ENCODE results near the gene CATSPERE.
A peak's percentile ranks its signal among the peaks of the same experiment; 100 is the strongest.

CATSPERE gene

DNA sequence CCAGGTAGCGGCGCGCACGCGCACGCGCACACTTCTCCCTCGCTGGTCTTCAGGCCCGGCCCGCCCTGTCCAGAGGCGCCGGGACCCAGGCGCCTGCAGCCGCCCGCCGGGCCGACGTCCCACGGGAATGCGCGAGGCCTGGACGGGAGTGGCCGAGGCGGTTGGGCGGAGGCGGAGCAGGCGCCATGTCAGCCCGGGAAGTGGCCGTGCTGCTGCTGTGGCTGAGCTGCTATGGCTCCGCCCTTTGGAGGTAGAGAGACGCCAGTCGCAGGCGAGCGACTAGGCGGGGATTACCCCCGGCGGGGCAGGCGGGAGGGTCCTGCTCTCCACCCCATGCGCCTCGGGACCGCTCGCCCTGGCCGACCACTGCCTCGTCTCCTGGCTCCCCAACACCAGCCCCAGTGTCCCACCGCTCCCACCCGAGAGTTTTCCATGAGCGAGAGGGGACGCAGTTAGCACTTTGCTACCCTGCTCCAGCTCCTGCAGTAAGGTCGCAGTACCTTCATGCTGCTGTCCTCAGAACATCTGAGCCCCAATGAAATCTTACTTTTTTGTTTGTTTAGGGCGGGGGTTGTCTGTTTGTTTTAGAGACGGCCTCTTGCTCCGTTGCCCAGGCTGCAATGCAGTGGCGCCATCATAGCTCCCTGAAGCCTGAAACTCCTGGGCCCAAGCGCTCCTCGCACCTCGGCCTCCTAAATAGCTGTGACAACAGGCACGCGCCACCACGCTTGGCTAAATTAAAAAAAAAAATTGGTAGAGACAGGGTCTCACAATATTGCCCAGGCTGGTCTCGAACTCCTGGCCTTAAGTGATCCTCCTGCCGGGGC lies at the start of gene CATSPERE:
CATSPERE (plus strand) TSS at position 29 of the 827 bp plus-strand sequence; CDS start at position 186, 157 bp downstream.
- DNase-seq (ENCODE audit: low read depth) = peak; percentile 60

DNA sequence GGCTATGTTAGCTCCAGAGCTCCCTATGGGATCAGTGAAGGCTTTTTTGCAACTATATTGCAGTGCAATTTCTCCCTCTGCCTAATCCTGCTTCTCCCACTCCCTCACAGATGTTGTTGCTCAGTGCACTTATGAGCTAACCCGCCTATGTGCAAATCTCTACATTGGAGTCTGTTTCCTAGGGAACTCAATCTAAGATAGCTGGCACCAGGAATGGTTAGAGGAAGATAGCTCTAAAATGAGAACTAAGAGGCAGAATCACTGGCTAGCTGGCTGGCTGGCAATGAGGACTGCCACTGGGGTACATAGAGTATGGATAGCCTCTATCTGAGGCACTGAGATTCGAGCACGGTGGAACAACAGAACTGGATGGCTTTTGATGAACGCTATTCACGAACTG lies 48.9 kb upstream of the CATSPERE start:
- DNase-seq (ENCODE audit: low read depth) = no peak

DNA sequence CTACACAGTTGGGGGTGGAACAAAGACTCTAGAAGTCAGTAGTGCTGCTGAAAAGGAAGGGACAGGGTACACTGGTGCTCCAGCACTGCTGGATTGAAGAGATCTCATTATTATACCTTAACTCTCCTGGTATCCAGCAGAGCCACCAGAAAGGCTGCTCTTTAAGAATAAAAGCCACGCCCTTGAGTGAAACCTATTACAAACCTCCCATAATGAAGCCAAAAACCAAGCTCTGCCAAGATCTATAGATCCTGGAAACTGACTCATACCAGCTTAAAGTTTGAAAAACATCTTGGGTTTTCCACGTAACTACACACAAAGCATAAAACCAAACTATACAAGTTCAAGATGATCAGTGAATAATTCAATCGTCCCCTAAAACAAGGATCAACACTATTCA lies 47.3 kb upstream of the CATSPERE start:
- no peak for DNase-seq (ENCODE audit: low read depth)

DNA sequence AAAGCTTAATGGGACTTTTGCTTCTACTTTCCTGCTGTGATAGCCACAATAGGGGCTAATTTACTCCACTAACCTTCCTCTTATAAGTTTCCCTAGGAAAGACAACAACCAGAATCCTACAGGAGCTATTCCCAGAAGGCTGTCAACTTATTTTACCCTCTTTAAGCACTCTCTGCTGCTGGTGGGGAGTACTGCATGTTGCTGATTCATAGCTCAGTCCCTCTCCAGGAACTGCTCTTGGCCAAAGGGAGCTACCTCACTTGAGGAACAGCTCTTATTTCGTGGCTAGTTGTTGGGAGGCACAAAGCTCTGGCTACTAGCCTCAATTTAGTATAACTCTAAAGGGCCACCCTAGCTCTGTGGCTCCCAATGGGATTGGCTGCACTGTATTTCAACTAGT lies 46.5 kb upstream of the CATSPERE start:
- peak; percentile 81 for DNase-seq (ENCODE audit: low read depth)

DNA sequence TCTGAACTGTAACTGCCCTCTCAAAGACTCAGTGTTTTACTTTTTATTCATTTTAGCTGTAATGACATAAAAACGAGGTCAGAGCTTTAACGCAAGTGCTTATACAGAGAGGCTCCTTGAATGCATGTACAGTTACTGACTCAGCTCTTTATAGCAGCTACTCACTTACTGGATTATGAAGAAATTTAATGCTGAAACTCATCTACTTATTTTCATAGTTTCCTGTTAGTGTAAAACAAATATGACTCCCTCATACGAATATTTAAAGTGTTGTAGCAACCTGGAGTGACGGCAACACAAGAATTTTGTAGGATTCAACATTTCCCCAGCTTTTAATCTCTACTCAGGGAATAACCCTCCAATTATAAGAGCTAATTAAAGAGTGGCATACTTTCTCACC lies 42.0 kb upstream of the CATSPERE start:
- DNase-seq (ENCODE audit: low read depth) = no peak

- DNase-seq (ENCODE audit: low read depth) = no peak
Measured at GRCh38 chr1:244422174-244422573, 38.9 kb upstream of the CATSPERE start.

GRCh38 chr1:244424649-244425334 lies 36.3 kb upstream of the CATSPERE start:
- DNase-seq (ENCODE audit: low read depth) = no peak

DNA sequence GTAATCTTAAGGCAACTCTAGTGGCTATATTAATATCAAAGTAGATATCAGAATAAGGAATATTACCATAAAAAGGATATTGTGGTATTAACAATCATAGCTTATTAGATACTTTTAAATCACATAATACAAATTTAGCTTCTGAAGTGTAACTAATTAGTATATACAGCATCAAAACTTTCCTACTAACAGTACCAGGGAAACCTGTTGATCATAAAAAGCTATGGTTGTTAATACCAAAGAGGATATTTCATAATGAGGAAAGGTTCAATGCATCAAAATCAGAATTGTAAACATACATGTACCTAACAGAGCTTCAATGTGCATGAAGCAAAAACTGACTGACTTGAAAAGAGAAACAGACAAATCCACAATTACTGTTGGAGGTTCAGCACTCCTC lies 33.4 kb upstream of the CATSPERE start:
- no peak for DNase-seq (ENCODE audit: low read depth)

GRCh38 chr1:244429818-244430217 lies 31.3 kb upstream of the CATSPERE start:
- no peak for DNase-seq (ENCODE audit: low read depth)

GRCh38 chr1:244431166-244431565 lies 29.9 kb upstream of the CATSPERE start:
- no peak for DNase-seq (ENCODE audit: low read depth)

DNA sequence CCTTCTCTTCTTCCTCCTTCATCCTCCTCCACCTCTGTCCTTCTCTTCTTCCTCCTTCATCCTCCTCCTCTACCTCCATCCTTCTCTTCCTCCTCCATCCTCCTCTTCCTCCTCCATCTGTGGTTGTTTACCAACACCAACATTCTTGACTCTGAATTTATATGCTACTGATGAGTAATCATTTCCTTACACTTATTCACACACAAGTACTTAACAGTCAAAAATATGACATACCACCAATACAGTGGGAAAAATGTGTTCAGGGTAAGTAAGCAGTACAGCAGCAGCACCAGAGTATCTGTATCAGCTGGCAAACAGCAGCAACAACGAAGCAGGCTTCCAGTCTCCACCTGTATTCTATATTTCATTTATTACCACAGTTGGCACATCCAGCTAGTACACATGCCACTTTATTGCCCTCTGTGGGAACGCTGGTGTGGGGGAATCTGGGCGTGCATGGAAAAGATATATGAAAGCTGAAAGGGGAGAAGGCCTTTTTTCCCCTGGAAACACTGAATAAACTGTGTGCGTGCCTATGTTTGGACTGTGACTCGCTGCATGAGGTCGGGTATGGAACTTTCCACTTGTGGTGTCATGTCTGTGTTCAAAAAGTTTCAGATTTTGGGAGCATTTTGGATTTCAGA lies 25.4 kb upstream of the CATSPERE start:
- peak; percentile 82 for DNase-seq (ENCODE audit: low read depth)

- DNase-seq (ENCODE audit: low read depth) = no peak
Measured at GRCh38 chr1:244436336-244437085, 24.6 kb upstream of the CATSPERE start.

DNA sequence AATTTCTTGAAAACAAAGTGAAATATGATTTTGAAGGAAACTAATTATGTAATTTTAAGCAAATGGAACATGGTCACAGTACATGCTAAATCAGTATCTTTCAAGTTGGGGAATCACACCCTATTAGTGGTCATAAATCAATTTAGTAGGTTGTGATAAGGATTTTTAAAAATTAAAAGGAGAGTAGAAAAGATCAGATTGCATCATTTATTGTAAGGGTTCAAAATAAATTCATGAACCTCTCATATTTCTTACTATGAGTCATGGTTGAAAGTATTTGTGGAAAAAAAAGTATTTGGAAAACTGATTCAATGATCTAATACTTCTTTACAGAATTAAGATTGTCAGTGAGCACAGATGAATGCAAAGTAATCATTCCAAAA lies 24.0 kb upstream of the CATSPERE start:
- no peak for DNase-seq (ENCODE audit: low read depth)

DNA sequence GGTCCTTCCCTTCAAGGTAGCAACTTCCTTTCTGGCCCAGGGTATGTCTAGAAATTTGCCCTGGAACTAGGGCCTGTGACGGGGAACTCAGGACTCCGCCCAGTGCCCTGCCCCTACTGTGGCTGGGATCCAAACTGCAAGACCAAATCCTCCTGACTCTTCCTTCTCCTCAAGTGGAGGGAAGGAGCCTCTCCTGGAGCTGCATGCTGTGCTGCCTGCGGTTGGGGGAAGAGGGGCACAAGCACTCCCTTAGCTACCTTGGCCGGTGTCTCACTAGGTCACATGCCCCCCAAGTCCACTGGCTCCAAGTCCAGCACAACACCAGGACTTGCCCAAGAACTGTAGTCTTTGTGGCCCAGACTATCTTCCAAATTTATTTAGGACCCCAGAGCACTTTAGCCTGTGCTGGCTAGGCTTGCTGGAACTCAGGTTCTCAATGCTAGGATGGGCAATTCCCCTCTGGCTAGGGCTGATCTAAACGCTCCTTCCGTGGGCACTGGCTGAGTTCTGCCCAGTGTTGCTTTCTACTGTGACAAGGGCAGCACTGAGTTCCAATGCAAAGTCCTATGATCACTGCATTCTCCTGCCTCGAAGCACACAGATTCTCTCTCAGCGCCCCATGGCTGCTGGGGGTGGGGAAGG lies 21.6 kb upstream of the CATSPERE start:
- no peak for DNase-seq (ENCODE audit: low read depth)

GRCh38 chr1:244442850-244443249 lies 18.2 kb upstream of the CATSPERE start:
- DNase-seq (ENCODE audit: low read depth) = no peak

DNA sequence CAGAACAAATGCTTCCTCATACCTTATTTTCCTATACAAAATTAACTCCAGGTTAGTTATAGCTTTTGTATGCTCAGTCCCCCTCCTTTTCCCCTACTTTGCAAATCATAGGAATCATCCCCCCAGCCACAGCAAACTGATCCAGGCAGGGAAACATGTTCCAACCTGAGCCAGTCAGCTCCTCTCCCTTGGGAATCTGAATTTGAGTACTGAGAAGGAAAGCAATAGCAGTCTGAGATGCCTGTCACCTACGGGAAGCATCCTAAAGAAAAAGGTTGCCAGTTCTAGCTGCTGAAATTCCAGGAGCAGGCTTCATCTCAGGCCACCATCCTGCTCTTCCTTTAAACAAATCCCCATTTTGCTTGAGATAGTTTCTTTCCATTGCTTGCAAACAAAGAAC lies 16.2 kb upstream of the CATSPERE start:
- no peak for DNase-seq (ENCODE audit: low read depth)

DNA sequence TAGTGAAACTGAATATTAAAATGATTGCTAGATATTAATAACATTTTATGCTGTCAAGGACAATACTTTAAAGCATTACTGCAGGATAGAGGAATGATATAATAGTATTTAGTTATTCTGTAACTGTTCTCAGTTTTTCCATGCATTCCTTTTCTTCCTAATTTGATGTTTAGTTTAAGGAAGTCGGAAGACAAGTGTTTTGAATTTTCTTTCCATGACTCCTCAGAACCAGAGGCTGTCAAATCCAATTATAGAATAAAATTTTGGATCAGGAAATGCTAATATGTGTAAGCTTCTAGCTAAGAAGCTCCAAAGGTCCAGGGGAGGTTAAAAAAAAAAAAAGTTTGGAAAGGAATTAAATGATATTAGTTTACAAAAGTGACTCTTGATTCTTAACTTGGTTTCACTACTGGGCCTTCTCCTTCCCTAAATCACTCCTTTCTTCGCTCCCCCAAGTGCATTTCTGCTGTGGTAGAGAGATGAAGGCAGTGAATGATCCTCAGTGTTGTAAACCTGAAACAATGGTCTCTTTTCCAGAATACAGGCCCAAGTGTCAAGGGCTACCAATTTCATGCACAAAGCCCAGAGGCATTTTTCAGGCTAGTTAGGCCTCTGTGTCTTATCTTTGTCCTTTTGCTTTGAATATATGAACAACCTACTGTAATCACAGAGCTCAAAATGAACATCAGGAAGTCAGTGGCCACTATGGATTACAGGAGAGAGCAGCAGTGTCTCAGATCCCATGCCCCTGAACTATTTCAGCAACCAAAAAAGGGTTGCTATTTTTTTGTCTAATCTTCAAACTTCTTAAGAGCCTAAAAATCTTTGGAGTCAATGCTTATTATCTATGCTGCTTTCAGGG lies 15.5 kb upstream of the CATSPERE start:
- DNase-seq (ENCODE audit: low read depth) = no peak

GRCh38 chr1:244447024-244447423 lies 14.0 kb upstream of the CATSPERE start:
- DNase-seq (ENCODE audit: low read depth) = no peak

GRCh38 chr1:244447552-244447951 lies 13.5 kb upstream of the CATSPERE start:
- no peak for DNase-seq (ENCODE audit: low read depth)

GRCh38 chr1:244448279-244449036 lies 12.6 kb upstream of the CATSPERE start:
- DNase-seq (ENCODE audit: low read depth) = no peak

Data from stromal cell of bone marrow (primary cell).